Nephron progenitor cell (in vitro differentiated cells): ENCODE measurements around the gene KIF6.

Source experiments
- DNase-seq: peaks from one replicate; pipeline ENCODE4 v3.0.0; 2021
- H3K27ac Mint-ChIP-seq: 2 replicates; pipeline ENCODE4 v1.8.0; 2021; ENCODE audit warnings: mild to moderate bottlenecking, moderate library complexity, mixed read lengths
- H3K27me3 Mint-ChIP-seq: 2 replicates; pipeline ENCODE4 v1.8.0; 2021; ENCODE audit warnings: mild to moderate bottlenecking, low read depth, mixed read lengths; ENCODE audit not compliant: poor library complexity
- H3K36me3 Mint-ChIP-seq: 2 replicates; pipeline ENCODE4 v1.8.0; 2021; ENCODE audit warnings: low read depth, mixed read lengths
- H3K4me1 Mint-ChIP-seq: 2 replicates; pipeline ENCODE4 v1.8.0; 2021; ENCODE audit warnings: mixed read lengths
- H3K4me3 Mint-ChIP-seq: 2 replicates; pipeline ENCODE4 v1.8.0; 2021; ENCODE audit warnings: mild to moderate bottlenecking, moderate library complexity, mixed read lengths
- H3K9me3 Mint-ChIP-seq: 2 replicates; pipeline ENCODE4 v1.8.0; 2021; ENCODE audit warnings: mild to moderate bottlenecking, moderate library complexity, mixed read lengths
- CTCF ChIP-seq: fragments of 200-600 bp; sonication (generic); IDR thresholded peaks from 2 replicates; pipeline ENCODE4 v1.5.0; 2021; ENCODE audit warnings: antibody characterized with exemption

KIF6 gene

GRCh38 chr6:39576556-39577303 lies 148.5 kb downstream of the KIF6 start:
- no peak for DNase-seq
- no peaks in the 10 kb centered on the region for H3K36me3 Mint-ChIP-seq
- TF ChIP-seq CTCF, result no peak
- no peak overlapping the region for H3K4me3 Mint-ChIP-seq
- H3K27me3 Mint-ChIP-seq, result no peaks in the 10 kb centered on the region
- H3K9me3 Mint-ChIP-seq, result peaks cover 4% of the 10 kb centered on the region
- no peaks in the 10 kb centered on the region for H3K4me1 Mint-ChIP-seq
- H3K27ac Mint-ChIP-seq, result no peak overlapping the region

- H3K4me1 Mint-ChIP-seq, result no peaks in the 10 kb centered on the region
- H3K27ac Mint-ChIP-seq, result no peak overlapping the region
- H3K27me3 Mint-ChIP-seq, result no peaks in the 10 kb centered on the region
- no peak for TF ChIP-seq CTCF
- H3K36me3 Mint-ChIP-seq, result no peaks in the 10 kb centered on the region
- no peak for DNase-seq
- H3K9me3 Mint-ChIP-seq, result peaks cover 4% of the 10 kb centered on the region
- no peak overlapping the region for H3K4me3 Mint-ChIP-seq
Observed at GRCh38 chr6:39574991-39575390, 150.2 kb downstream of the KIF6 start.

- Mint-ChIP-seq H3K36me3 (no peaks in the 10 kb centered on the region), H3K4me3 (no peak overlapping the region), H3K27me3 (no peaks in the 10 kb centered on the region), H3K4me1 (no peaks in the 10 kb centered on the region), H3K9me3 (peaks cover 4% of the 10 kb centered on the region), H3K27ac (no peak overlapping the region)
- no peak for TF ChIP-seq CTCF
- no peak for DNase-seq
Observed at GRCh38 chr6:39573541-39573940, 151.7 kb downstream of the KIF6 start.

GRCh38 chr6:39572661-39573340 lies 152.4 kb downstream of the KIF6 start:
- no peak for DNase-seq
- no peak for TF ChIP-seq CTCF
- no peak overlapping the region for H3K27ac Mint-ChIP-seq
- H3K4me1 Mint-ChIP-seq, result no peaks in the 10 kb centered on the region
- no peaks in the 10 kb centered on the region for H3K36me3 Mint-ChIP-seq
- H3K4me3 Mint-ChIP-seq, result no peak overlapping the region
- peaks cover 4% of the 10 kb centered on the region for H3K9me3 Mint-ChIP-seq
- no peaks in the 10 kb centered on the region for H3K27me3 Mint-ChIP-seq

- H3K4me3 Mint-ChIP-seq, result no peak overlapping the region
- TF ChIP-seq CTCF, result no peak
- H3K27ac Mint-ChIP-seq, result no peak overlapping the region
- H3K4me1 Mint-ChIP-seq, result no peaks in the 10 kb centered on the region
- no peak for DNase-seq
- no peaks in the 10 kb centered on the region for H3K9me3 Mint-ChIP-seq
- H3K27me3 Mint-ChIP-seq, result peaks cover 4% of the 10 kb centered on the region
- no peaks in the 10 kb centered on the region for H3K36me3 Mint-ChIP-seq
Observed at GRCh38 chr6:39568896-39569295, 156.3 kb downstream of the KIF6 start.

- Mint-ChIP-seq H3K36me3 (no peaks in the 10 kb centered on the region), H3K9me3 (no peaks in the 10 kb centered on the region), H3K27me3 (peaks cover 4% of the 10 kb centered on the region), H3K4me1 (no peaks in the 10 kb centered on the region), H3K4me3 (no peak overlapping the region), H3K27ac (no peak overlapping the region)
- no peak for TF ChIP-seq CTCF
- DNase-seq, result no peak
Observed at GRCh38 chr6:39567091-39567490, 158.1 kb downstream of the KIF6 start.
